GM18951 (cell line): ENCODE measurements around the gene B3GNT5.
A peak's percentile ranks its signal among the peaks of the same experiment; 100 is the strongest.

Experiments used
- POLR2A ChIP-seq: IDR thresholded peaks from 4 replicates; pipeline ENCODE4 v1.6.1; 2011; ENCODE audit warnings: mild to moderate bottlenecking; ENCODE audit not compliant: insufficient read length, insufficient read depth; ENCODE audit errors: extremely low read depth
- in situ Hi-C: fragments of 300-500 bp; cut with MboI; formaldehyde crosslinking; loops from one replicate; pipeline ENCODE4 v1.12.0; 2022; ENCODE audit warnings: low sequenced_read_pairs, mixed read lengths, inconsistent platforms; ENCODE audit not compliant: unreplicated experiment

Gene B3GNT5

GRCh38 chr3:183275937-183276336, 22.9 kb downstream of the B3GNT5 start:
- in situ Hi-C loops = no loop called here
- TF ChIP-seq POLR2A = no peak

GRCh38 chr3:183277260-183277659, 24.2 kb downstream of the B3GNT5 start:
- in situ Hi-C loops = no loop called here
- TF ChIP-seq POLR2A = no peak

DNA sequence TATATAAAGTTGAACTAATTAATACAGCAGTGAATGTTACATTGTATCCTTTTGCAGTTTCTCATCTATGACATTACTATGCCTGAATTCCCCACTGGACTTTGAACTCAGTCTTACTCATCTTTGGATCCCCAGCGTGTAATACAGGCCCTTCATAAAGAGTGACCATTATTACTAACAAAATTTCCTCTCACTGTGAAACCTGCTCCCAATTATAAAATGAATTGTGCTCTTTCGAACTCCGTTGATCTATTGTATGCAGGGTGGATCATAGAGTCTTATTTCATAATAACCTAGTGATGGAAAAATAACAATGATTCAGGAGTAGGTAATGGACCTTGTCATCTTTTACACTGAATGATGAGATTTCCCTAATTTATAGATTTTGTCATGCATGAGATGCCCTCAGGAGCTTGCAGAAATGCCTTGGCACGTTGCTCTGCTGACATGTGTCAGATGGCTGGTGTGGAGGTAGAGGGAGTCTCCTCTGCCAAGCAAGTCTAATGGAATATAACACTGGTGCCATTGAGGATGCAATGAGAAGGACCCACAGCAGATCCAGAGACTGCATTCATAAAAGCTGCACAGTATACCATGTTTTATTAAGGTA, 25.5 kb downstream of the B3GNT5 start:
- in situ Hi-C loops = no loop called here
- TF ChIP-seq POLR2A = no peak

GRCh38 chr3:183279371-183279770, 26.3 kb downstream of the B3GNT5 start:
- in situ Hi-C loops = no loop called here
- TF ChIP-seq POLR2A = no peak

DNA sequence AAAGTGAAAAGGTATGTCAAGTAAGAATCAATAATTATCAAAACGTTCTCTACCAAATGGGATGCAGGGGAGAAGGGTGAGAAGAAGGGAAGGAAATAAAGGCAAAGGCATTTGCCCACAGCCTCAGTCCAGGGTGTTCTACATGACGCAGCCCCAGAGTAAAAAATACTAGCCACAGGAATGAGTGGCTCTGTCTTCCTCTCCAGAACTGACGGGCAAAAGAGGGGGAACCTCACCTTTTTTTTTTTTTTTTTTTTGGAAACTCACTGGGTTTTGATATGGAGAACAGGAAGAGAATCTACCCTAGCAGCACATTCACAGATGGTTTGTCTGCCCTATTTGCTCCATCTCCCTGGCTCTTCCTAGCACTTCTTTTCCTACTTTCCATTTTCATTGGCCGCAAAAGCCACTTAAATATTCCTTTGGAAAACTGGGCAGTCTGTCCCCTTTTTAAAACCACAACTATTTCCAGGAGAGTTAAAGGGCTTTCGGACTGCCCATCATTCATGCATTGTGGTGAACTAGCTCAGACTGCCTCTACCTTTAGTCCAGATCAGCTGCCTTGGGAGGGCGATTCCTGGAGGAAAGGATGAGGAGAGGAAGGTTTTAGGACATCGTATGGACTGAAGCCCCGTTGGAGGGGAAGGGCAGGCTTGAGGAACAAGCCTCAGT, 28.2 kb downstream of the B3GNT5 start:
- in situ Hi-C loops = no loop called here
- TF ChIP-seq POLR2A = no peak

- no peak for TF ChIP-seq POLR2A
- in situ Hi-C loops = no loop called here
Observed at GRCh38 chr3:183283886-183284285, 30.8 kb downstream of the B3GNT5 start.

GRCh38 chr3:183284570-183284969, 31.5 kb downstream of the B3GNT5 start:
- no peak for TF ChIP-seq POLR2A
- in situ Hi-C loops = no loop called here

DNA sequence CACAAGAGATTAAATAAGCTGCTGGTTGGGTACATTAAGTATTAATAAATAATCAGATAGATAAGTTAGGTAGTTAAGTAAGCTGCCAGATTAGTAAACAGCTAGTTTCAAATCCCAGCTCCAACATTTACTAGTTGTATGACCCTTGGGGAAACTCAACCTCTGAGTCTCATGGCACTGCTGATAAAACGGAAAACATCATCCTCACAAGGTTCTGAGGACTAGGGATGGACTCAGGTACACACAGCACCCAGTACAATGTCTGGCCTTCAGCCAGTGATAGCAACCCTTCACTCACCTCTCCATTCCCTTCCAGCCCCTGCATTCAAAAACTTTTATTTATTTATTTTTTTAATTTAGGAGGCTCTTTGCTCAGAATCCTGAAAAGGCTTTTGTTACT, 32.3 kb downstream of the B3GNT5 start:
- in situ Hi-C loops = no loop called here
- TF ChIP-seq POLR2A = no peak

DNA sequence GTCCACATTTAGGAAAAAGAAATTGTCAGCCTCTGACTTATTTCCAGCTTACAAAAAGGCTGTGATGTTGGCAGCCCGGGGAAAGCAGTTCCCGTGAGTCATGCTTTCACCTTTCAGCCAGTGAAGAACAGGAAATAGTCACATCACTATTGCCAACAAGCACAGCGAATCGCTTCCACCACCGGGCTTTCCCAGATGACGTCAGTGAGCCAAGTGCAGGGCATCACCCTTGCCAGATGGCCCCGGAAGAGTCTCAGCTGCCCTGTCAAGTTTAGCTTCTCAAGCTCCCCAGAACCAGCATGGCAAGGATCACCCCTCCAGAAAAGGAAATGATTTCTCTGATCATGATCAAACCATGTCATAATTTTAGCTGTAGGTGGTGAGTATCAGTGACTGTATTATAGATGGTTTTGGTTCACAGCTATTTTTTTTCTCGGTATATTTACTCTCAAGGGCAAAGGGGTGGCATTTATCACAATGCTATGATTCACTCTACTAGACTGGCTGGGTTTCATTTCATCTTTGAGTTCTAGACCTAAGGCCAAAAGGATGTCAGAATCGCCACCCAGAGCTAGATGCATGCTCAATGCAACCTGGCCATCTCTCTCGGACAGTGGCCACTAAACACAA, 32.9 kb downstream of the B3GNT5 start:
- in situ Hi-C loops = no loop called here

DNA sequence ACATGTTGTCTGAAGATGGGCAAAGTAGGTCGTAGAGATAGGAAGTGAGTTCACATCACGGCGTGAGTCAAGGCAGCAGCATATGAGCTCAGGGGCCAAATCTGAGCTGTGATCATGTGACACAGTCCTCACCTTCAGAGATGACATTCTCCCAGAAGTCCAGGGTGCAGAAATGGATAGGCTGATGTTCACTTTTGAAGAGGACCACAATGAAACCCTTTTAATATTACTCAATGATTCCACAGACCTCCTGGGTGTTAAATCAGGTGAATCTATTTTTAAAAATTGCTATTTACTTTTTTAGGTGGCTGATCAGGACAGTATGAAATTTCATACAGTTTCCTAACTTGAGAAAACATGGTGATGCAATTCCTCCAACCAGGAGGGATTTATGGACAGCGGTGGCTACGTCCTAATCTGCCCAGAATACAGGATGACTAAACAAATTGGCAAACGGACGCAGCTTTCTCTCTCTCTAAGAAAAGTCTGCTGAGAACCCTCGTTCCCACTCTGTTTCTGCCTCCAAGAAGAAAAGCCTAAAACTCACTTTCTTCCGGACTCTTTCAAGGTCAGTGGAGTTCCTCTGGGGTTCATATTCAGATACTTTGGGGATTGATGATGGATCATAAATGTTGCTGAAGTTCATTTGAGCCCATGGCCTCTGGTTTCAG, 34.4 kb downstream of the B3GNT5 start:
- in situ Hi-C loops = no loop called here
- TF ChIP-seq POLR2A = no peak

More for the DNA sequence above, 32.9 kb downstream of the B3GNT5 start:
- peak; percentile 32 for TF ChIP-seq POLR2A

GRCh38 chr3:183288117-183288516, 35.1 kb downstream of the B3GNT5 start:
- in situ Hi-C loops = no loop called here
- no peak for TF ChIP-seq POLR2A

- in situ Hi-C loops = no loop called here
- no peak for TF ChIP-seq POLR2A
Observed at GRCh38 chr3:183290216-183290615, 37.2 kb downstream of the B3GNT5 start.

DNA sequence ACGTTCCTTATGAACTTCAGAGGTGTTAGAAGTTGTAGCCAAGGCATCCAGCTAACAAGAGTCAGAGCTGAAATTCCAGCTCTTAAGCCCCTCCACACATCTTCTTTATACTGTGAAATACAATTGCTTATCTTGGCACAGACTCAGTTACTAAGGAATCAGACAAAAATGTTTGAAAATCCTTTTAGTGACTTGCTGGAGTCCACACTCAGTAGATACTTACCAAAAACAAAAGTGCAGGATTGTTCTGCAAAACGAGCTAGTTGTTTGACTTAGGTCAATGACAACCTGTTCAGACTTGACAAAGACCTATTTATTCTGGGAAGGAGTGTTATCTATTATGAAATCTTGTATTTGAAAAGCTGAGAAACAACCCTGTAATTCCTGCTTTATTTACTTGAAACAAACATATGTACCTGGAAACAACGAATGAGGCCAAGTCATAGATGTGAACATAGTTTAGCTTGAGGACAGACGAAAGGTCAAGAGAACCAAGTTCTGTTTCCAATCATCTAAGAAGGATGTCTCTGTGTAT, 38.5 kb downstream of the B3GNT5 start:
- in situ Hi-C loops = no loop called here
- TF ChIP-seq POLR2A = no peak
